ENCODE data around the gene SMARCD2.

DNA sequence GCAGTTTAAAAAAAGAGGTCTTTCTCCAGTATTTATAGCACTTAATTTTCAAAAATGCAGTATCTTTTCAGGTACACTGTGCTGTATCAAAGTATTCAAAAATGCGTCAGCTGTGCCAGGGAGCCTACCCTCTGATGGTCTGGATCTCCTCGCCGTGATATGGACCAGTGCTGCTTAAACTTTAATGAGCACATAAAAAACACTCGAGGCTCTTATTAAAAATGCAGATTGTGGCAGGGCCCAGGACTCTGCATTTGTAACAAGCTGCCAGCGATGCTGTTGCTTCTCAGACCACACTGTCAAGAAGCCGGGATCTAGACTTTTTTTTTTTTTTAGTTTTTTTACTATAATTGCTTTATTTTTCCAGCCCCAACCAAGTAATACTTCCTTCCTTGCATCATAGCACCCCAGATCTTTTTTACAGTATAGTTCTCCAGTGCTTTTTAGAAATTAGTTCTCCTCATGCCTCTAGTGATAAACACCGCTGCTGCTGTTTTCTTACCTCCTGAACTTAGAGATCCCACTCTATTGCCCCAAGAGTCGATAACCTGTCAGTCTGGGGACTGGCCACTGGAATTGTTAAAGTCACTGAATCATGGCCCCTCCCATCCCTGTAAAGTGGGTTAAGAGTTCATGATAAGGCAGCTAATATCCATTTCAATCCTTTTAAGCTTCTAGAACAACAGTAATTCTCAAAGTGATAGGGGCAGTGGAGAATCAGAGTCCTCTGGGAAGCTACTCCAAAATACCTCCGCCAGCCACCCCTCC lies 1.6 kb upstream of the SMARCD2 start:
- TF ChIP-seq YY1 (IDR thresholded peaks at IDR 0.05; ENCODE audit: low read depth) (no peak), MAX (IDR thresholded peaks at IDR 0.05) (no peak), EP300 (IDR thresholded peaks at IDR 0.05; ENCODE audit: borderline replicate concordance) (no peak)

Measured in Ishikawa (cell line).